HL-60 (cell line): ENCODE measurements around the gene NR2F1.

ENCODE experiments used
- POLR2AphosphoS5 ChIP-seq: IDR thresholded peaks from 2 replicates; pipeline ENCODE4 v1.6.1; 2012; ENCODE audit warnings: low read depth
- SPI1 ChIP-seq: IDR thresholded peaks from 2 replicates; pipeline ENCODE4 v1.6.1; 2012; ENCODE audit warnings: low read depth, mild to moderate bottlenecking, borderline replicate concordance
- TF ChIP-seq, protein P1 (sequence below): IDR thresholded peaks from one replicate; pipeline ENCODE4 v1.5.1; 2011; ENCODE audit warnings: low read length, control low read depth, inconsistent platforms; ENCODE audit not compliant: insufficient read depth

DNA sequence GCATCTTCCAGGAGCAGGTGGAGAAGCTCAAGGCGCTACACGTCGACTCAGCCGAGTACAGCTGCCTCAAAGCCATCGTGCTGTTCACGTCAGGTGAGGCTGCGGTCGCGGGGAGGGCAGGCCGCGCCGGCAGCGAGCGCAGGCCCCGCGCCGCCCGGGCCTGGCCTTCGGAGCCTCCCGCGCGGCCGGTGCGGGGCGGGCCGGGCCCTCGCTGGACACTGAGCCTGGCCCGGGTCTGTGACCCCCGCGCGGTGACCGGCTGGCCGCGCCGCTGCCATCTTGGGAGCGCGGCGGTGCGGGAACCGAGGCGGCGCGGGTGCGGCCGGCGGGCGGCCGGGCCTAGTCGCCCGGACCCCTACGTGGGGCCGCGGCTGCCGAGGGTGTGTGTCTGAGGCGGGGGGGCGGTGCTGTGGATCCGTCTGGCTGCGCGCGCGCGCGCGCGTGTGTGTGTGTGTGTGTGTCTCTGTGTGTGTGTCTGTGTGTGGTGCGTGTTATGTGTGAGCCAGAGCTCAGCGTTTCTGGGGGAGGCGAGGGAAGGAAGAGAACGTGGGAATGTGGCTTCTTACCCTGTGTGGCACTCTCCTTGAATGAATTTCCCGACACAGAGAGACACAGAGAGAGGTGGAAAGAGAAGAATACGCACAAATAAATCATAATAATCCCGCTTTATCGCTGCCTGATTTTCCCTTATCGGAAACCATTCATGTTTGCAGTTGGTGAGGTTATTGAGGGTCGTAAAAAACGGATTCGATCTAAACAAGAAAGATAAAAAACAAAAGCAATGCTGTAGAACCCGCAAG is 5.5 kb downstream of the NR2F1 start:
- TF ChIP-seq, protein P1, sequence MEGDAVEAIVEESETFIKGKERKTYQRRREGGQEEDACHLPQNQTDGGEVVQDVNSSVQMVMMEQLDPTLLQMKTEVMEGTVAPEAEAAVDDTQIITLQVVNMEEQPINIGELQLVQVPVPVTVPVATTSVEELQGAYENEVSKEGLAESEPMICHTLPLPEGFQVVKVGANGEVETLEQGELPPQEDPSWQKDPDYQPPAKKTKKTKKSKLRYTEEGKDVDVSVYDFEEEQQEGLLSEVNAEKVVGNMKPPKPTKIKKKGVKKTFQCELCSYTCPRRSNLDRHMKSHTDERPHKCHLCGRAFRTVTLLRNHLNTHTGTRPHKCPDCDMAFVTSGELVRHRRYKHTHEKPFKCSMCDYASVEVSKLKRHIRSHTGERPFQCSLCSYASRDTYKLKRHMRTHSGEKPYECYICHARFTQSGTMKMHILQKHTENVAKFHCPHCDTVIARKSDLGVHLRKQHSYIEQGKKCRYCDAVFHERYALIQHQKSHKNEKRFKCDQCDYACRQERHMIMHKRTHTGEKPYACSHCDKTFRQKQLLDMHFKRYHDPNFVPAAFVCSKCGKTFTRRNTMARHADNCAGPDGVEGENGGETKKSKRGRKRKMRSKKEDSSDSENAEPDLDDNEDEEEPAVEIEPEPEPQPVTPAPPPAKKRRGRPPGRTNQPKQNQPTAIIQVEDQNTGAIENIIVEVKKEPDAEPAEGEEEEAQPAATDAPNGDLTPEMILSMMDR, result no peak
- TF ChIP-seq POLR2AphosphoS5 (no peak), SPI1 (no peak)
